OCI-M2 (cell line): Measurements from ENCODE around the gene ARMC6.
"Not testable (repeated sequence)": the region's sequence is repeated elsewhere in the genome, so short reads cannot be mapped to it uniquely, and the experiment has no call there.

Experiments used
- DNase-seq: peaks from one replicate; lab custom pipeline; 2025; ENCODE audit not compliant: unreplicated experiment; lab: John Stamatoyannopoulos, UW

ARMC6 gene

GRCh38 chr19:19074196-19074882 is 40.9 kb downstream of the ARMC6 start:
- DNase-seq, result no peak

GRCh38 chr19:19075126-19075525 is 41.7 kb downstream of the ARMC6 start:
- DNase-seq, result no peak

GRCh38 chr19:19076476-19076875 is 43.1 kb downstream of the ARMC6 start:
- DNase-seq, result no peak

GRCh38 chr19:19077103-19077502 is 43.7 kb downstream of the ARMC6 start:
- DNase-seq, result no peak

GRCh38 chr19:19078801-19079200 is 45.4 kb downstream of the ARMC6 start:
- no peak for DNase-seq

GRCh38 chr19:19079571-19079970 is 46.2 kb downstream of the ARMC6 start:
- no peak for DNase-seq

- no peak for DNase-seq
These were observed 48.3 kb downstream of the ARMC6 start for GRCh38 chr19:19081642-19082151.

- DNase-seq, result no peak
These were observed 50.2 kb downstream of the ARMC6 start for GRCh38 chr19:19083413-19084178.

- no peak for DNase-seq
These were observed 54.3 kb downstream of the ARMC6 start for GRCh38 chr19:19087676-19088075.

- no peak for DNase-seq
These were observed 61.1 kb downstream of the ARMC6 start for GRCh38 chr19:19094513-19094912.

GRCh38 chr19:19095691-19096090 is 62.3 kb downstream of the ARMC6 start:
- DNase-seq, result no peak

GRCh38 chr19:19096641-19097627 is 63.5 kb downstream of the ARMC6 start:
- no peak for DNase-seq

- DNase-seq, result no peak
These were observed 64.8 kb downstream of the ARMC6 start for GRCh38 chr19:19098084-19098702.

GRCh38 chr19:19098703-19099632 is 65.6 kb downstream of the ARMC6 start:
- no peak for DNase-seq

- no peak for DNase-seq
These were observed 68.1 kb downstream of the ARMC6 start for GRCh38 chr19:19101540-19101939.

- DNase-seq, result not testable (repeated sequence)
These were observed 69.2 kb downstream of the ARMC6 start for GRCh38 chr19:19102566-19102965.

- no peak for DNase-seq
These were observed 69.8 kb downstream of the ARMC6 start for GRCh38 chr19:19103167-19103566.

GRCh38 chr19:19105365-19106055 is 72.1 kb downstream of the ARMC6 start:
- no peak for DNase-seq

- no peak for DNase-seq
These were observed 72.7 kb downstream of the ARMC6 start for GRCh38 chr19:19106056-19106551.
